GM18519 (cell line): ENCODE data around the gene PITX3.

Experiments used
- ATAC-seq: cut with Tn5 transposase; IDR thresholded peaks from one replicate; pipeline ENCODE4 v1.9.1; 2021; ENCODE audit warnings: mild to moderate bottlenecking, moderate library complexity; ENCODE audit not compliant: unreplicated experiment, low FRiP score

Gene PITX3

DNA sequence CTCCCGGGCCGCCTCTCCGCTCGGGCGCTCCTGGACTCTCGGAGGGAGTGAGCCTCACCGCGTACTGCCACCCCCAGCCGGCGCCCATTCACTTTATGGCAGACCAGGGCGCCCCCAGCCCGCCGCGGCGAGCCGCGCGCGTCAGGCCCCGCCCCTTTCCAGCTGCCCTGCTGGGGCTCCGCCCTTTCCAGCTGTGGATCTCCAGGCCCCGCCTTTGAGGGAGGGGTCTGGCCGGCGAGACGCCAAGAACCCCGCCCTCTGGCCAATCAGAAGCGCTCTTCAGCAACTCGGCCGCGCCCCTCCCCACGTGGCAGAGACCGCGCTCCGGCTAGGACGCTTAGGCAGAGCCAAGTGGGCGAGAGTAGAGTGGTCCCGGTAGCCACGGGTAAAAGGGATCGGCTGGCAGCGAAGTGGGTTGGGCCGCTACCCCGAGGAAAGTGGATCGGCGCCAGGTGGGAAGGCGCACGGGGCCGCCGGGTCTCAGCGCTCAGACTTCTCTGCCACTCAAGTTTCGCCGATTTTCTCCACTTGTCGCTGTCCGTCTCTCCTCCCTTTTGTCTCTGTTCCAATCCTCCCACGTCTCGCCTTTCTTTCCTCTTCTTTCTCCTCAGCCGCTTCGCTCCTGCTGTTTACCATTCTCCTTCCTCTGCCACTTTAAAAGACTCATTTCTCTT is at the start of gene PITX3:
PITX3 (minus strand) TSS at position 69 of the 674 bp plus-strand sequence. CDS start 9,432 bp downstream, outside the sequence.
- ATAC-seq = peak; percentile 36

DNA sequence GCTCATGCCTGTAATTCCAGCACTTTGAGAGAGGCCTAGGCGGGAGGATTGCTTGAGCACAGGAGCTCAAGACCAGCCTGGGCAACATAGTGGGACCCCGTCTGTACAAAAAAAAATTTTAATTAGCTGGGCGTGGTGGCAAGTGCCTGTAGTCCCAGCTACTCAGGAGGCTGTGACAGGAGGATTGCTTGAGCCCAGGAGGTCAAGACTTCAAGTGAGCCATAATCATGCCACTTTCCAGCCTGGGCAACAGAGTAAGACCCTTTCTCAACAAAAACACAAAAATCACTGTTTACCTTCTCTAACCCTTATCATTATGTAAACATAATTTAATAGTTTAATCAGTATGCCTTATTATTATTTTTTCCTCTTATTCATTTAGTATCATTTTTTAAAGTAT is 48.5 kb upstream of the PITX3 start:
- ATAC-seq = no peak

DNA sequence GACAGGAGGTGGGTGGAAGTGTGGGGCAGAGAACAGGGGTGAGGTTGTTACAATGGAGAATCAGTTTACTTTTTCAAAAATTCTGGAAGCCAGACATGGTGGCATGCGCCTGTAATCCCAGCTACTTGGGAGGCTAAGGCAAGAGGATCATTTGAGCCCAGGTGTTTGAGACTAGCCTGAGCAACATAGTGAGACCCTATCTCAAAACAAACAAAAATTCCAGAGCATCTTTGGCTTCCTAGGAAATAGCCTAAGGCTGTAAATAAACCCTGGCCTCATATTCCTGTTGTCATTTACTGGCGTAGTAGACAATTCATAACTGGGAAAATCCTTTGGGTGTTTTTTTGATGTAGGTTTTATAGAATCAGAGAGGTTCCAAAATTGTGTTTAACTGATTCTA is 48.0 kb upstream of the PITX3 start:
- no peak for ATAC-seq

DNA sequence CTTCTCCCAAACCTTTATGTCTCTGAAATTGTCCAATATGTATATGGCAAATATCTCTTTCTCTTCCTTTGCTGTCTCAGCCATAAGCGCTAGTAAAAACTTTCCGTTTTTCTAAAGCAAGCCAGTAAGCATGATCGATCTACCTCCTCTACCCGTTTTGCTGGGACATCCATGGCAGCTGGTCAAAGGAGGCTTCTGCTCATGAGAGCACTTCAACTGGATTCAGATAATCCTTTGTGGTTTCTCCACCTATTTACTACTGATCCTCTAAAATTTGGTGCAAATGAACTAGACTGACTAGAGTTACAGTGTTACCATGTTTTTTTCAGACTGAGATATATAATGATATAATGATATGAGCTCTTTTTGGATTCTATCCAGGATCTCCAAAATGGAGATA is 46.7 kb upstream of the PITX3 start:
- ATAC-seq = no peak

DNA sequence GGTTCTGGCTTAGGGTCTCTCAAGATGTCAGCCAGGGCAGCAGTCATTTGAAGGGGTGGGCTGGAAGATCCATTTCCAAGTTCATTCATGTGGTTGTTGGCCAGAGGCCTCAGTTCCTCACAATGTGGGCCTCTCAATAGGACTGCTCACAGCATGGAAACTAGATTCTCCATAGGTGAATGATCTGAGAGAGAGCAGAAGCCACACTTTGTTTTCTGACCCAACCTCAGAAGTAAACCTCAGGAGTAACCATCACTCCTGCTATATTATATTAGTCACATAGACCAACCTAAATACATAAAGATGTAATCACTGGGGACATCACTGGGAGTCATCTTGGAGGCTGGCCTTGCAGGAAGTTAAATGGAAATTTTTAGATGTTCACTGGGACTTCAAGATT is 46.2 kb upstream of the PITX3 start:
- no peak for ATAC-seq

DNA sequence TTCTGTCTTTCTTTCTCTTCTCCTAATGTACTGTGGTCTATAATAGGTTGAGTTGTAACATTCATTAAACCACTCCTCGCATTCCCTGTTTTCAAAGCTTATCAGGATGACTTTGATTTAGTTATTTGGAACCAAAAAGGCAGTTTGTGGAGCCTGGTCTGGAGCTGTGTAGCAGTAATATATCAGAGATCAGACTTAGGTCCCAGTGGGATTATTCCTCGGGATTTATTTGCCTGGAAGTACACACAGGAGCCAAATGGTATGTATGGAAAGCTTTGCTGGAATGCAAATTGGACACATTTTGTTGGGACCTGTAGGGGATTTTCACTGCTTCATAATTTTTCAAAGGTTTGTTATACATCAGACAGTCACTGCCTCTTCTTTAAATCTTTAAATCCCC is 44.9 kb upstream of the PITX3 start:
- ATAC-seq = no peak

DNA sequence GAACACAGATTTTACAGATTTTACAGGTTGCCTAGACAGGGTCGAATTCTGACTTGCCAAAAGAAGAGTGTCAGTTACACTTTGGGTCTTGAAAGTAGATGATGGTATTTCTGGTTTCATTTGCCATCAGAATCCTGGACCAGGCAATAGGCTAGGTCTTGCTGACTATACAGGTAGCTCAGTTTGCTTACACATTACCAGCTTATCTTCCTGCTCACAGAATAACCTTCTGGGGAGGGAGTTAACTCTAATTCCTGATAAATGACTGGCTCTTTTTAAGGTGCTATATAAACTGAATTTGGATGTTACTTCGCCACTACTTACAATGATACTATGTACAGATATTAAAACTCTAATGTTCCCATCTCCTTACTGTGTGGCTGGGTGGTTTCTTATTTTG is 43.8 kb upstream of the PITX3 start:
- ATAC-seq = no peak

DNA sequence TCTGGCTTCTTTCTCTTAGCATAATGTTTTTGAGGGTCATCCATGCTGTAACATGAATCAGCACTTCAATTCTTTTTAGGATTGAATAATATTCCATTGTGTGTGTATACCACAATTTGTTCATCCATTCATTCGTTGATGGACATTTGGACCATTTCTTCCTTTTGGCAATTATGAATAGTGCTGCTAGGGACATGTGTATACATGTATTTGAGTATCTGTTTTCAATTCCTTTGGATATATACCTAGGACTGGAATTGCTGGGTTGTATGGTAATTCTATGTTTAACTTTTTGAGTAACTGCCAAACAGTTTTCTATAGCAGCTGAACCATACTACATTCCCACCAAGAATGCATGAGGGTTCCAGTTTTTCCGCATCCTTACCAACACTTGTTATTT is 43.2 kb upstream of the PITX3 start:
- no peak for ATAC-seq

DNA sequence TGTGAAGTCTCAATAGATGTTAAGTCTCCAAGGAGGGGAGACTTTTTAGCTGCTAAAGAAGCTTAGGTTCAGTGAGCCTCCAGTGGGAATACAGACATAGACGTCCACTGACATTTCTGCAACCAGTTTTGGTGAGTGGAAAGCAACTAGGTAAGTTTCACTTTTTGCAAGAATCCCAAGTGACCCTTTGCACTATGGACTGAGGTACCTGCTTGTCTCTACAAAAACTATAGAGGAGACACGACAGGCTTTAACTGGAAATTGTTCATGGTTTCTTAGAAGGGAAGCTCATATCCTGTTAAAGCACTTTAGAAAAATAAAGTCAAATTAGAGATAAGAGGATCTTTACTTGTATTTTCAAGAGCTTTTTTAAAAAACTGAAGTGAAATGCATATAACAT is 42.6 kb upstream of the PITX3 start:
- no peak for ATAC-seq

DNA sequence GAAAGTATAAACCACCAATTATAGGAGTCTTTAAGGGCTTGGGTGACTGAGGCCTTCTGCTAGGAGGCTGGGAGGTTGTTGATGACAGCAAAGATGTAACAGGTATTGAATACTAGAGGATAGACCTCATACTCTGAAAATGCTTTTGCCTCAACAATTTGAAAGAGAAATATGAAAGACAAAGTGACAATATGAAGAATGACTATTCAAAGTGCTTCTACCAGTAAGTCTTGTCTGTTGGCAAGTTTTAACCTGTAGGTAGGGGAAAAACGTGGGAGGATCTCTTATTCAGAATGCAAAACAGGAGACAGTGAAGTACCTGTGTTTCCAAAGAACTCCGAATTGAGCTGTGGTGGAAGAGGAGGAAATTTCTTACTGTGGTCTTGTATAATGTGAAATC is 42.2 kb upstream of the PITX3 start:
- no peak for ATAC-seq

DNA sequence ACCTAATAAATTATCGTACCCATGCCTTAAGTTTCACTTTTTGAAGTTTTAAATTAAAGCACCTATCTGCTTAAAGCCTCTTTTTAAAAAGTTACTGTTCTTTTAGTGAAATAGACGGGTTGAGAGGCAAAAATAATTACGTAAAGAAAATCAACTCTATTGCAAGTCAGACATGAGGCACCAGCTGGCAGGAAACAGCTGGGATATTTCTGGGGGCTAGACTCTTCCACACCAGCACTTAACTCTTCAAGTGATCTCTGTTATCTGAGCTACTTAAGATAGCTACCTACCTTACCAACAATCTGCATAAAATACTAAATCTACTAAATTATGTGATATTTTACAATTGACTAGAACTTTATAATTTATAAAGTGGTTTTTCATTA is 39.8 kb upstream of the PITX3 start:
- ATAC-seq = no peak

DNA sequence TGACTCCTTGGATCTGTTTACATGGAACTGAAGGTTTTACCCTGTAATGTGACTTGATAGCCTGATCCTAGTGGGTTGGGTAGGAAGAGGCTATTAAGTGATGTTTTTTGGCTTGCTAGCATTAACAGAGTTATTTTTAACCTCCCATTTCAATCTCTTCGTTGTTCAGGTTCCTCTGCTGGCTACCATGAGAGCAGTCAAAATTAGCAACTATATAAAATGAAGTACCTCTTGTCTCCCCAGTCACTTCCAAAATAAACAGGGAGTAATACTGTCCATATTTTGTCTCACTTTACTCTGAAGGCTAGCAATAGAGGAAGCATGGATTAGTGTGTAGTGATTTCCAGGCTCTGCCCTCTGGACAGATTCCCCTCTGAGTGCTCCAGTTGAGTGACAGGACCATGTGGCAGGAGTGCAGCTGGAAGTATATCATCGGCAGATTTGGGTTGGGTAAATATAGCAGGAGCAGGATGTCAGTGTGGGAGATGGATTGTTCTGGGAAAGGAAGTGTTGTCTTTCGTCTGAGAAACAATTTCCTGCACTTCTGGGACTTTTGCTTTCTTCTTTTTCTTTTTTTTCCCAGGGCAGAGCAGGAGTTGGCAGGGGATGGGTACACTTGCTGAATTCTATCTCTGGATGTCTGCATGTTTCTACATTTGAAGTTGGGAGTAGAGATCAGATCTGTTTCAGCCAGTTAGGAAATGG is 39.2 kb upstream of the PITX3 start:
- no peak for ATAC-seq

DNA sequence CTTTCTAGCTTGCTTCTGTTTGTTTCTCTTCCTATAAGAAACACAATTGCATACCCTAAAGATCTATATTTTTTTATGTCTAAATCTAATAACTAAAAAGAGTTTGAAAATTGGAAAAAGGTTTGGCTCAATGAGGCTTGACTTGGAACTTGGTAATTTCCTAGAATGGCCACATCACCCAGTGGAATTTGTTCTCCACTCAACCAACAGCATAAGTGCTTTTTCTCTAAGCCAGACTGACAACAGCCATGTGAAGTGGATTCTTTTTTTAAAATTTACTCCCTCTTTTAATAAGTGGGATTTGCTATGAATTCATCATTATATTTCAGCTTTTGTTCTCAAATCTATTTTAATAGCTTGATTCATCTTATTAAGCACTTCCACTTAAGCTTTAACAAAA is 37.8 kb upstream of the PITX3 start:
- no peak for ATAC-seq

DNA sequence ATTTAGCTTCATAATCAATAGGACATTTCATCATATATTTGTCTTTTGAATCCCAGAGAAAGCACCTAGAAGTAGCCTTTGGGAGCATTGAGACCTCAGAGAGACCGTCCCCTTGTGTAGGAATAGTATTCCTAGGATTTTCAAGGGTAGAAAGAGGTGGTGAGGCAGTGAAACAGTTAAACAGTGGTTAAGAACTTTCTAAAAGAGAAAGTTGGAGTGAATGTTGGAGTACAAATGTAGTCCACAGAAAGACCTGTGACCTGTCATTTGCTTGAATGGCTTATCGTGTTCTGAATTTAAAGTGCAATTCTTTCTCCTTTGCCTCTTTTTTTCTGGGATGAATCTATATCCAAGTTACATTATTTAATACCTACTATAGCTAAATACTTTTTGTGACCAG is 34.0 kb upstream of the PITX3 start:
- ATAC-seq = no peak

DNA sequence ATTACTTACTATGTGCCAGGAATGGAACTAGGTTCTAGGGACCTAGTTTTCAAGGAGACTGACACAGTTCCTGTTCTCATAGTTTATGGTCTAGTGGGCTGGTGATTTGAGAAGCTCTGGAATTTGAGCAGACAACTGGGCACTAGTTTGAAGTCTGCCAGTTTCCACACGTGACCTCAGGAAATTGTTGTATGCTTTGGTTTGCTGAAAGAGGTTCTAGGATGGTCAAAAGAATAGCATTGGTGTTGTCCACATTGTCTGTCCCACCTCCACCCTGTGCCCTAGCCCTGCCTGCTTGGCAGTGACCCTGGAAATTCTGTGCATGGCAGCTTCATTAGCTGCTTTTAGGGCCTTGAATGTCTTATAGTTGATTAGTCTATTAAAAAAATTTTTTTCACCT is 32.8 kb upstream of the PITX3 start:
- no peak for ATAC-seq

DNA sequence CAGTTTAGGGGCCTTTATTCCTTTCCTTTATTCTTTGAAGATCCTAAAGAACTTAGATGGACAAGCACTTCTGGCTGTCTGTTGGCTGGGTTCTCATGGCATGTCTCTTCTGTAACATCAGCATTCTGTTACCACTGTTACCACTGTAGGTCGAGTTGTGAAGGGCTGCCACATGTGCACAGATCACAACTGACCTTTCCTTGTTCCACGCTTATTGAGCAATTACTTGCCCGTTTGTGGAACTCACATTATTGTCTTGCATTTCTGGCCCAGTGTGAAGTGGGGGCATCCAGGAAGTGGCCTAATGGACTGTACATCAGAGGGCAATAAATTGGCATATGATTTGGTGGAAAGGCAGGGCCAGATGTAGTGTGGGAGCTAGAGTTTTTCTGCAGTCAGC is 27.7 kb upstream of the PITX3 start:
- ATAC-seq = no peak

DNA sequence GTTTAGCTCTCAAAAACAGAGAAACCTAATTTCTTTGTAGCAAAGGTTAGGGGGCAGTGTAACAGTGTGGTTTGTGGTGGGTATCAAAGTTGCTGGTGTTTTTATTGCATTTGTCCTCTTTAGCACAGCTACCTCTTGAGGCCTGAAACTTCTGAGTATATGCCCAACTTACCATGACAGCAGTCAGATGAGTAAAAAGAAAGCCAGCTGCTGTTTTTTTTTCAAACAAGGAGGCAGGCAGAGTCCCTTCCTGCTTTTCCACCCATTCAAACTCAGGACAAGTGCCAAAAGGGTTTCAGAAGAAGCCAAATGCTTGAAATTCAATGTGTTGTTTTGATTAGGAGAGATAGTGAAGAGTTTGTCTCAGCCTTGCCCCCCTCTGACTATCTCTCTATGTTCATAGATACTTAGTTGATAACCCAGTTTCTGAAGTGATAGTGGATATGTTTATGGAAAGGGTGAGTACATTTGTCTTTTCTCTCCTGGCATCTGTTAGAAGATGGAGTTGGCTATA is 27.1 kb upstream of the PITX3 start:
- no peak for ATAC-seq

DNA sequence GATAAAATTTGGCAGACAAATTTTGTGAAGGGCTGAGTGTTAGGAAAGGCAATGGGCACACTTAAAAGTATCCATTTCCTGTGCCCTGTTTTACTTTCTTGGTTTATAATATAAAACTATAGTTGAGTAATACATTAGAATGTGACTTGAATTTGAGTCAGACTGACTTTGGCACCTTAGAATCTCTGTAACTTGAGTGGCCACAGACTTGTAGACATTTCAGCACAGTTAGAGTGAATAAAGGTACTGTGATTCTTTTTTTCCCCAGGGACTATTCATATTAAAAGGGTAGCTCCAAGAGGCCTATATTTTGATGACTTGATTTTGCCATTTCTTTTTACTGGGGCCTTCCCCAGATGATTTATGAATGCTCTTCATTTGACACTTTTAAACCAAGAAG is 26.4 kb upstream of the PITX3 start:
- no peak for ATAC-seq

DNA sequence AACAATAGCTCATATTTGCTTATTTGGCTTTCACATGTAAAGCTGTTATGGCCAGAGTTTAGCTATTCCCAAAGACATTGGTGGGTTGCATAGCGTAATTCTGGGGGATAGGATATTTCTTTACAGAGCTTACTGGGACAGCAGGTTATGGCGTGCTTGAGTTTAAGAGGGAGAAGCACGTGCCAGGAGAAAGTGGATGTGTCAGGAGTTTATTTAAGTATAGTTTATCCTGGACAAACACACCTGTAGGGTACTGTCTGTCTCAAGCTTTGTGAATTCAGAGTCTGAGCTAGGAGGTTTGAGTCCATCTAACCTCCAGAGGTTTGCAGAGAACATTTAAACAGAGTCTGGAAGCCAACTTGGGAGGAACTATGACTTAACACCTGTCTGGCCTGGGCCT is 25.4 kb upstream of the PITX3 start:
- no peak for ATAC-seq

DNA sequence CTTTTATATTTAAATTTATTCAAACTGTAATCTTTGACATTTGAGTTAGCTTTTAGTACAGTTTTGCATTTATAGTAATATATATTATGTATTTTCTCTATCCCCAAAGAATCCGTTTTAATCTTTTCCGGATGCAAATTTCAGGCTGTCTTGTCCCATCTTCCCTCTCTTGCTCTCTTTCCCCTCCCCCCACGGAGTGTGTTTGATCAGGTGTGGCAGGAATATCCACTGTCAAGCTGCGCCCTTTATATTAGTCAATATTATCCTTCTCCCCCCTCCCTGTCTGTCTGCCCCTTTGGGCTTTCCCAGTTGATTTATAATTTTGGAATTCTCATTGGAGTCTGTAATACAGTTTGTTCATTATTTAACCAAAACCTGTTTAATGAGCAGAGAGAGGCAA is 23.1 kb upstream of the PITX3 start:
- no peak for ATAC-seq

DNA sequence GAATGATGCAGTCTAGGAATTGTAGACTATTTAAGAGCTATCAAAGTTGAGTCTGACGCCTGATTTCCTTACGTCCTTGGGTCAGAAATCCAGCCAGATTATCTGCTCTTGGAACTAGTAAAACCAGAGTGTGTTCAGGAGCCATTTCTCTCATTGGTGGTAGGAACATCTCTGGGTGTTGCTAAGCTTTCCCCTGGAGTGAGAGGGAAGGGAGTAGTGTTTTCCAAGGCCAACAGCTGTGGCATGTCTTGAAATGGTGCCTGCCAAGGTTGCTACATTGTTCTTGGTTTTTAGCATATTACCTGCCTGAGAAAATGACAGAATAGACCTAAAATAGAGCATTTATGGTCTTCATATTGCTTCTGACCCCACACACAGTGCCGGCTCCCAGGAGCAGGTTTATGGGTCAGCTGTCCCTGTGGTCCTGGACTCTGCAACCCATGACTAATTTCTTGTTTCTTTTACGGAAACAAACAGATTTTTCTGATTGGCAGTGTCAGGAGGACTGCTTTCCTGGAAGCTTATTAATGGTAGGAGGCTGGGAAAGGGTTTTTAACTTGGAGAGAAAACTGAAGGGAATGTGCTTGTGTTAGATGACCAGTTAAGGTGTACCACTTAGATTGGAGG is 21.5 kb upstream of the PITX3 start:
- ATAC-seq = no peak

DNA sequence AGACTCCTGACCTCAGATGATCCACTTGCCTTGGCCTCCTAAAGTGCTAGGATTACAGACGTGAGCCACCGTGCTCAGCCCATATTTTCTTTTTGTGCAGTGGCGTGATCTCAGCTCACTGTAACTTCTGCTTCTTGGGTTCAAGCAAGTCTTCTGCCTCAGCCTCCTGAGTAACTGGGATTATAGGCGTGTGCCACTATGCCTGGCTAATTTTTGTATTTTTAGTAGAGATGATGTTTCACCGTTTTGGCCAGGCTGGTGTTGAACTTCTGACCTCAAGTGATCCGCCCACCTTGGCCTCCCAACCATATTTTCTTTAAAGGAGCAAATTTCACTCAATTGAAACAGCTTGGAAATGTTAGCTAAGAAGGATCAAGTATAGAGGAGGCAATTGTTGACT is 20.5 kb upstream of the PITX3 start:
- no peak for ATAC-seq
